ENCODE results near the gene SLAMF9. TPM values are rescaled to one million over a fixed set of nuclear protein-coding genes. Genes with fewer than 3 reads are reported as not detected.

Gene SLAMF9
- polyA plus RNA-seq, 2 of the 4 experiments (the other 2 are of a cell fraction) = 0.22 to 0.25 TPM

- POLR2A ChIA-PET = no interaction called here
- 55% methylated on average over 4 of the region's 4 CpGs for WGBS (ENCODE audit: missing lambda C conversion rate)
- H3K4me1 ChIP-seq = peaks cover 20% of the 10 kb centered on the region
Observed at GRCh38 chr1:159937054-159937750, 16.8 kb downstream of the SLAMF9 start.

GRCh38 chr1:159936273-159936904, 17.6 kb downstream of the SLAMF9 start:
- TF ChIP-seq, protein P1, sequence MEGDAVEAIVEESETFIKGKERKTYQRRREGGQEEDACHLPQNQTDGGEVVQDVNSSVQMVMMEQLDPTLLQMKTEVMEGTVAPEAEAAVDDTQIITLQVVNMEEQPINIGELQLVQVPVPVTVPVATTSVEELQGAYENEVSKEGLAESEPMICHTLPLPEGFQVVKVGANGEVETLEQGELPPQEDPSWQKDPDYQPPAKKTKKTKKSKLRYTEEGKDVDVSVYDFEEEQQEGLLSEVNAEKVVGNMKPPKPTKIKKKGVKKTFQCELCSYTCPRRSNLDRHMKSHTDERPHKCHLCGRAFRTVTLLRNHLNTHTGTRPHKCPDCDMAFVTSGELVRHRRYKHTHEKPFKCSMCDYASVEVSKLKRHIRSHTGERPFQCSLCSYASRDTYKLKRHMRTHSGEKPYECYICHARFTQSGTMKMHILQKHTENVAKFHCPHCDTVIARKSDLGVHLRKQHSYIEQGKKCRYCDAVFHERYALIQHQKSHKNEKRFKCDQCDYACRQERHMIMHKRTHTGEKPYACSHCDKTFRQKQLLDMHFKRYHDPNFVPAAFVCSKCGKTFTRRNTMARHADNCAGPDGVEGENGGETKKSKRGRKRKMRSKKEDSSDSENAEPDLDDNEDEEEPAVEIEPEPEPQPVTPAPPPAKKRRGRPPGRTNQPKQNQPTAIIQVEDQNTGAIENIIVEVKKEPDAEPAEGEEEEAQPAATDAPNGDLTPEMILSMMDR (IDR thresholded peaks at IDR 0.05) = peak; percentile 89
- TF ChIP-seq RAD21 (conservative IDR thresholded peaks at IDR 0.05 in 1 of 2, IDR thresholded peaks at IDR 0.05 in 1 of 2) (peak; percentile 90 to 93), SMC3 (IDR thresholded peaks at IDR 0.05) (peak; percentile 93)
- TF ChIP-seq, protein P2, sequence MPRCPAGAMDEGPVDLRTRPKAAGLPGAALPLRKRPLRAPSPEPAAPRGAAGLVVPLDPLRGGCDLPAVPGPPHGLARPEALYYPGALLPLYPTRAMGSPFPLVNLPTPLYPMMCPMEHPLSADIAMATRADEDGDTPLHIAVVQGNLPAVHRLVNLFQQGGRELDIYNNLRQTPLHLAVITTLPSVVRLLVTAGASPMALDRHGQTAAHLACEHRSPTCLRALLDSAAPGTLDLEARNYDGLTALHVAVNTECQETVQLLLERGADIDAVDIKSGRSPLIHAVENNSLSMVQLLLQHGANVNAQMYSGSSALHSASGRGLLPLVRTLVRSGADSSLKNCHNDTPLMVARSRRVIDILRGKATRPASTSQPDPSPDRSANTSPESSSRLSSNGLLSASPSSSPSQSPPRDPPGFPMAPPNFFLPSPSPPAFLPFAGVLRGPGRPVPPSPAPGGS (IDR thresholded peaks at IDR 0.05) = no peak
- peak overlapping the region; percentile 50 for H3K4me2 ChIP-seq
- H3K4me3 ChIP-seq = no peak overlapping the region
- ATAC-seq (peak; percentile 76 to 91), DNase-seq (ENCODE audit: low read depth in 1 of 2, low spot score in 1 of 2) (peak; percentile 59 to 84), FAIRE-seq (no peak)
- POLR2A ChIA-PET = no interaction called here
- CTCF ChIA-PET = interaction anchor here (0.6 to 22.4 kb wide), 29 partner anchors 9 to 803 kb away, joined by 3 to 665 read pairs (median 4); partner anchors contain the start of genes IGSF9, PIGM and TAGLN2
- WGBS (ENCODE audit: missing lambda C conversion rate) = 10% methylated on average over 6 of the region's 16 CpGs
- H3K4me1 ChIP-seq = peaks cover 20% of the 10 kb centered on the region
- no peaks in the 10 kb centered on the region for H3K9me3 ChIP-seq
- H3K27ac ChIP-seq = peak overlapping the region in 1 of 2 experiments; percentile 43; a peak in 3 of 6 replicates

More at GRCh38 chr1:159937054-159937750, 16.8 kb downstream of the SLAMF9 start:
- DNase-seq (ENCODE audit: low read depth in 1 of 2, low spot score in 1 of 2) = no peak
- peak overlapping the region; percentile 50; the same call in 2 of the 3 replicates for H3K4me2 ChIP-seq
- H3K27ac ChIP-seq = peak overlapping the region; percentile 43 to 45; a peak in 4 of 6 replicates
- no peak; a peak in 1 of 6 replicates for ATAC-seq
- no peak for FAIRE-seq
- CTCF ChIA-PET = interaction anchor here (0.6 to 22.4 kb wide), 20 partner anchors 12 to 159 kb away, joined by 3 to 665 read pairs (median 4); partner anchors contain the start of genes SLAMF9 and TAGLN2
- H3K4me3 ChIP-seq = no peak overlapping the region
- no peaks in the 10 kb centered on the region for H3K9me3 ChIP-seq
- TF ChIP-seq NR3C1 (IDR thresholded peaks at IDR 0.05) = no peak
- TF ChIP-seq, protein P1 (IDR thresholded peaks at IDR 0.05) = no peak
- TF ChIP-seq TP53 (CRISPR knock-in tag; IDR thresholded peaks at IDR 0.05) = no peak
- no peak for TF ChIP-seq RNF2 (IDR thresholded peaks at IDR 0.05; ENCODE audit: borderline replicate concordance, low read depth)
- no peak for TF ChIP-seq EHMT2 (IDR thresholded peaks at IDR 0.05; ENCODE audit: low read depth)
- TF ChIP-seq CEBPB (IDR thresholded peaks at IDR 0.05) = no peak
- TF ChIP-seq RARB (CRISPR knock-in tag; IDR thresholded peaks at IDR 0.05) = no peak
- TF ChIP-seq NPAS2 (CRISPR knock-in tag; IDR thresholded peaks at IDR 0.05; ENCODE audit: borderline replicate concordance) = no peak

GRCh38 chr1:159935719-159936272, 18.2 kb downstream of the SLAMF9 start:
- WGBS (ENCODE audit: missing lambda C conversion rate) = 73% methylated on average over 4 of the region's 4 CpGs
- TF ChIP-seq REST (IDR thresholded peaks at IDR 0.05) (peak; percentile 72), FOXS1 (CRISPR knock-in tag; IDR thresholded peaks at IDR 0.05) (no peak)
- FAIRE-seq = no peak
- POLR2A ChIA-PET = no interaction called here
- no peak for DNase-seq (ENCODE audit: low read depth in 1 of 2, low spot score in 1 of 2)
- Histone ChIP-seq H3K4me3 (no peak overlapping the region), H3K27ac (peak overlapping the region in 1 of 2 experiments; percentile 36; a peak in 1 of 6 replicates), H3K4me2 (peak overlapping the region; percentile 50), H3K9me3 (no peaks in the 10 kb centered on the region), H3K4me1 (peaks cover 20% of the 10 kb centered on the region)
- no peak for ATAC-seq
- CTCF ChIA-PET = interaction anchor here (0.6 to 22.4 kb wide), 29 partner anchors 9 to 803 kb away, joined by 3 to 665 read pairs (median 4); partner anchors contain the start of genes IGSF9, PIGM and TAGLN2

All from A549 (cell line).